Stimulated activated CD4-positive, alpha-beta T cell treated with anti-CD3 and anti-CD28 coated beads, Interleukin-15, amount 100 ng/mL, for 1 hour (primary cell): ENCODE measurements around the gene CD79B.
A peak's percentile ranks its signal among the peaks of the same experiment; 100 is the strongest.

Source experiments
- DNase-seq, 2 donors: peaks; one replicate each; pipeline ENCODE4 v3.0.0-alpha.2; 2020; ENCODE audit warnings: low read depth in 1 of 2, low spot score in 1 of 2

Gene CD79B

DNA sequence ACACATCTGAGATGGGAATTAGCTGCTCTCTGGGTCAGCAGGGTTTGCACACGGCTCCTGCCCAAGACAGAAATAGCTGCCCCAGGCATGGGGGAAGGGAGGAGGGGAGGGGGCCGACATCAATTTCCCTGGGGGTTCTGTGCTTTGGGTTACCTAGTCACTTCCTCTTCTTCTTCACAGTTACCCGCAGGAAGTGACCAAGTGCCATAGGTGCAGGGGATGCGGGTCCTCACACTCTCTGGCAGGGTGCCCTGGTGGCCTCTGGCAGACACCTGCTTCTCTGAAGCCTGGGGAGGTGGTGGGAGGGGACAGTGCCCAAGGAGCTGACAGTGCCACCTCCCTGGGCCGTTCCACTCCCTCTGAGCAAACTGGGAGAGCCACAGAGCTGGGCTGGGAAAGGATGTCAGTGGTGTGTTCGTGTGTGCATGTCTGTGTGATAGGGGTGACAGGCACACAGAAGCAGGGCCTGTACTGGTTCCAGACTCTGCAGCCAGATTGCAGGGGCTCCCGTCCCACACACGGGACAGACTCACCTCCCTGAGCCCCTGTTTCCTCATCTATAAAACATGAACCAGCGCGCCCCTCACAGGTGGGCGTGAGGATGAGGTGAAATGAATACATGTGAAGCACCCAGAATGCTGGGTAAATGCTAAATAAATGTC lies 22.4 kb upstream of the CD79B start:
- no peak for DNase-seq

DNA sequence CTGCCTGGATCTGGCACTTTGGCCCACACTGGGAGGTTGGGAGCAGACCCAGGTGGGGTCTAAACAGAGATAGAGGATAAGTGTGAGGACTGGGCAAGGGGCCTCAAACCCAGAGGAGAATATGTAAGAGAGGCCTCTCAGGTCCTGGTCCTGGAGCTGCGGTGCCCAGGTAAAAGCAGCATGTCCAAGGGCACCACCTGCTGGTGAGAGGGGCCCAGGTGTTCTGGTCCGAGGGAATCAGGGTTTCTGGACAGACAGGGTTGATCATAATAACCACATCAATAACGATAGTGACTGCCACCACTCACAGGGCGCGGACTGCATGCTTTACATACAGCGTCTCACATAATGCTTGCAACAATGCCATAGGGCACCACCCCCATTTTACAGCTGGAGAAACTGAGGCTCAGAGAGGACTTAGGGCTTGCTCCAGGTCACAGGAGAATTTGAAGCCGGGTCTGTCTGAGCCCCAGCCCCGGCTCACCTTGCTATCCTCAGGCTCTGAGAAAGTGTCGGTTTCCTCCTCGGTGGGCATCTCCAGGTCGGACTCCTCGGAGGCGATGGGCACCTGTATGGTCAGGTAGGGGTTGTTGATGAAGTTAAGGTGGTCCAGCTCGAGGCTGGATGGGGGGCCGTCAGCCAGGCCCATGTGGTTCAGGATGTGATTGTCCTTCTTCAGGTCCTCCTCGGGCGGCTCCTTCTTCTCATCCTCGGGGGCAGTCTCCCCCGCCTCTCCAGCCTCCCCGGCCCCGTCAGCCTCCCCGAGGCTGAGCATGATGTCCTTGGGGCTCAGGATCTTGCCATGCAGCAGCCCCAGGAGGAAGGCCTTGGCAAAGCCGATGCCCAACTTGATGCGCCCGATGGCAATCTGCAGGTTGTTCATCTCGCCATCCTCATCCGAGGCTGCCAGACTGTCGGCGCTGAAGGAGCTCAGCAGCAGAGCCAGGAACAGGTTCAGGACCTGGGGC lies 19.1 kb upstream of the CD79B start:
- no peak for DNase-seq

DNA sequence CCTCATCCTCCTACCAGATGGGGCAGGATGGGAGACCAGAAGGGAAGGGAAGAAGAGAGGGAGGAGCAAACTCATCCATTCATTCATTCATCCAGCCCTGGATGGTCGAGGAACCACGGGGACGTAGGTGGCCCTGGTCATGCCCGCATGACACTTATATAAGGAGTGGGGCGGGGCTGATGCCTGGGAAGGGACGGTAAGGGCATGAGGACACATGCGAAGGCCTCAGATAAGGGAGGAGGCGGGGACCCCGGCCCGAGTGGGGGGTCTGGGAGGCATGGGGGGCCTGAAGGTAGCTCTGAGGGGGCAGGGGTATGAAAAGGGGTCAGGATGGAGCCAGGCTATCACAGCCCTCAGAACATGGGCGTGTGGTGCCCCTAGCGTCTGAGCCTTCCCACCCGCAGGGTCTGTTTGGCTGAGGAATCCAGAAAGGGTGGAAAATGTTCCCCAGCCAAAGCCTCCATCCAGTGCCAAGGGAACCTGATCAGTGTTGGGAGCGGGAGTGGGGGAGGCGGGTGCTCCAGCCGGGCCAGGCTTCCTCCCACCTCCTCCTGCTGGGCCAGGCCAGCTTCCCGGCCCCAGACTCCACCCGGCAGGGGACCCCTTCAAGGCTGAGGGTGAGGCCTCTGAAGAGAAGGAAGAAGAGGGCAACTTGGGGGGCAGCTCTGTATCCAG lies 17.6 kb upstream of the CD79B start:
- no peak for DNase-seq

DNA sequence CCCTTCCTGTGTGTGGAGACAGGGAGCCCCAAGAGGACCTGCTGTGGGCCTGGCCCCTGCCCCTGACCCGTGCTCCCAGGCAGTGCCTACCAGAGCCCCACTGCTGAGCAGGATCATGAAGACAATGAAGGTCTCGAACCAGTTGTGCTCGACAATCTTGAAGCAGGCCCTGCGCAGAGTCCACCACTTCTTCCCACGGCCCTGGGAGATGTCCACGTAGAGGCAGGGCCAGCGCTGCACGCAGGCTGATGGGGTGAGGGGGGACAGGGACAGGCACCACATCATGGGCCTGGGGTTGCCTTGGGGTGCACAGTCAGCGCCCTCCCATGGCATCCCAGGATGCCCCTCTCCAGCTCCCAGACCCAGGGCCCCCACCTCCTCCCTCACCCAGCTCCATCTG lies 16.4 kb upstream of the CD79B start:
- DNase-seq = no peak

DNA sequence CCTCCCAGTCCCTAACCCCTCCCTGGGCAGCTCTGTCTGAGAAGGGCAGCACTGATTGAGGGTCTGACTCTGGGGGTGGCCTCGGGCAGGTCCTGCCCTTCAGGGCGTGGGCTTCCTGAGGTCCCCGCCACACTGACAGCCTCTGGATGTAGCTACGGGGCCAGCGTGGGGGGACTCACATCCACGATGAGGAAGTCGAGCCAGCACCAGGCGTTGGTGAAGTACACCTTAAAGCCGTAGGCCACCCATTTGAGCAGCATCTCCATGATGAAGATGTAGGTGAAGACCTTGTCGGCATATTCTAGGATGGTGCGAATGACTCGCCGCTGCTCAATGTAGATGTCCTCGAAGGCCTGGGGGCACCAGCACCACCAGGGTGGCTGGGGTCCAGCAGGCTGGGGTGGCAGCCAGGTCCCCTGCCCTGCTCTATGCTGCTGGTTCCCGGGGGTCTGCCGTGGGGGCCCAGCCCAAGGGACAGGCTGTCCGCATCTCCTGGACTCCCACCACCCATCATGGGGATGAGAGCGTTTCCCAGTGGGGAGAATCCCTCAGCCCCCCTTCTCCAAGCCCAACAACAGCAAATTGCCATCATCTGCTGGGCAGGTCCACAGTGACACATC lies 15.7 kb upstream of the CD79B start:
- DNase-seq = no peak

DNA sequence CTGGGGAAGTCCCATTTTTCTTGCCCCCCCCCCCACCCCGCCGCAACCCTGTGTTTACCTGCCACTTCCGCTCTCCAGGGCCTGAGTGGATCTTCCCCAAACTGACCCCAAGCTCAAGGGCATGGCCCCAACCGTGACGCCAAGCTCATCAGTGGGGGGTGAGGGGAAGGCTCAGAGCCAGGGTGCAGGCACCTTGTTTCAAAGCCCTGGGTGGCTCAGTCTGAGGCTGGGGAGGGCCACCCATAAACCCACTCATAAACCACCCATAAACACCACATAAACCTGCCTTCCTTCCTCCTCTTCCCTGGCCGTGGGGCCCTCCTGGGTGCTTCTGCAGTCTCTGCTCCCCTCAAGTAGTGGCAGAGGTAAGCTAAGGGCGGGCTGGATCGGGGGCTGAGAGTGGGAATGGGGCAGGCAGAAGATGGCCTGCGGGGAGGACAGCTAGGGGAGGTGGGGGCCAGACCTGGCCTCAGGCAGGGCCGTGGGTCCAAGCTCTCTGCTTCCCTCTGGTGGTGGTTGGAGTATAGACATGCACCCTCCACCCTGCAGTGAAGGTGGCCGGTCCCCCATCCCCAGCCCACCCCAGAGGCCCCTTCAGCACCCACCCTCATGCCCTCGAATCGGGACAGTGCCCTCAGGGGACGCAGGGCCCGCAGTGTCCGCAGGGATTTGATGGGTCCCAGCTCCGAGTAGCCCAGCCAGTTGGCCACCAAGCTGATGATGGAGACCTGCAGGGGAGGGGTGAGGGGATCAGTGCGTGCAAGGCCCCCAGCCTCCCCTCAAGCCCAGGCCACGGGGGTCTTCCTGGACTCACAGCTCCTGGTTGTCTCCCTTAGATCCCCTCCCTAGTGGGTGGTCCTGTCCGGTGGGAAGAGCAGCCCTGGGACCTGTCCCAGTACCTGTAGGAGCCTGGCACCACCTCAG lies 14.6 kb upstream of the CD79B start:
- peak; percentile 18 to 25 for DNase-seq

DNA sequence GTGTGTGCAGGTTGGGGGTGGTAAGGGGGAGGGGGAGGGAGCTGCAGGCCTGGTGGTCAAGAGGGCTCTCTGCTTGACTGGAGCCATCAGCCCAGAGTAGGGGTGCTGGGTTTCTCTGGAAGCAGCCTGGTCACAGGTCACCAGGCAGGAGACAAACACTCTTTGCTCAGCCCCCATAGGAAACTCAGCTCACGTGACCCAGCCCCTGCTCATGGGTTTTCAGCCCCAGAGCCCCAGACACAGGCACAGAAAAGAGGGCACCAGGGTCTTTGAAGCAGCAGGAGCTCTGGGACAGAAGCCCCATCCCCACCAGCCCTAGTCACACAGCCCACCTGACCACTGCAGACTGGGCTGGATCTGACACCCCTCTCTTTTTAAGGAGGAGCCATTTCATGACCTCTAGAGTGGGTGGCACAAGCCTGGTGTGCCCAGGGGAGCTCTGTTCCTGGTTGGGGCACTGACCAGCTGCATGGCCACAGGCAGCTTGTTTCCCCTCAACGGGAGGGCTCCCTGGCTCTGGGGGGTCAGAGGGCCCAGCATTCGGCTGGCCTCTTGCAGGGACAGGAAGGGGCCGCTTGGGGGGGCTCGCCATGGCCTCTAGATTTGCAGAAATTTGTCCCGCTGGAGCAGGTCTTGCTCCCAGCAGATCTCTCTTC lies 13.8 kb upstream of the CD79B start:
- DNase-seq = no peak

DNA sequence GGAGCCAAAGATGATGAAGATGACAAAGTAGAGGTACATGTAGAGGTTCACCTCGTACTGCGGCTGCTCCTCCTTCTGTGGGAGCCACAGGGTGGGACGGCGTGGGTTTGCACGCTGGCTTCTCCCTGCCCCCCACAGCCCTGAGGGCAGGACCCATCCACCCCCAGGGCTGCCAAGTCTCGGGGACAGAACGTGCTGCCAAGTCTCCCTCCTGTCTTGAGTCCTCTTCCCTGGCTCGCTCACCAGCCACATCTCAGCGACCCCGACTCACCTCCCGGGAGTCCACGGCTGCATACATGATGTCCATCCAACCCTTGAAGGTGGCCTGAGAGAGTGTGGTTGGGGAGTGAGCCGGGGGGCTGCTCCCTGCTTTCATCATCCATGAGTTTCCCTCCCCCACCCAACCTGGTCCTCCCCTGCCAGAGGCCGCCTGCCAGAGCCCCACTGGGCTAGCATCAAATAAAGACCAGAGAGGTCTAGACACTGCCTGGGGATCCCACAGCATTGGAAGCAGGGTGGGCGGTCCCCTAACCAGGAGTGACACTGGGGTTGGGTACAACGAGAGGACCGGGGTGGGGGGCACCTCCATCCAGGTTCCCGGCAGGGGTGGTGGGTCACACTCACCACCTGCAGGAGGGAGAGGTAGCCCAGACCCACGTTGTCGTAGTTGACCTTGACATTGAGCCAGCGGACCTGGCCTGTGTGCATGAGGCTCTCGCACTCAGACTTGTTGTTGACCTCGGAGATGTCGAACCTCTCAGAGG lies 12.8 kb upstream of the CD79B start:
- no peak for DNase-seq

DNA sequence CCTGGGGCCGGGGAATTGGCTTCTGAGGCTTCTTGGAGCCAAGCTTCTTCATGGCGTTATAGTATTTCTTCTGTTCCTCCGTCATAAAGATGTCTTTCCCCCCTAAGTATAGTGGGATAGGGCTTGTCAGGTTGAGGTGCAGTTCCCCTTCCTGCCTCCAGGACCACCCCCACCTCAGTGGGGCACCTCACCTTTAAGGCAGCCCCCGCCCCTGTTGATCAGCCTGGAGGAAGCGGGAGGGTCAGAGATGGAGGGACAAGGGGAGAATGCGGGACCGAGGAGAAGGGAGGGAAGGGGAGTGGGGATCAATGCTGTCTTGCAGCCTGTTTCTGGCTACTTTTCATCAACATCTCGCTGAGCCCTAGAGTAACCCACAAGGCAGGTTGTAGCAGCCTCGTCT lies 11.6 kb upstream of the CD79B start:
- no peak for DNase-seq

DNA sequence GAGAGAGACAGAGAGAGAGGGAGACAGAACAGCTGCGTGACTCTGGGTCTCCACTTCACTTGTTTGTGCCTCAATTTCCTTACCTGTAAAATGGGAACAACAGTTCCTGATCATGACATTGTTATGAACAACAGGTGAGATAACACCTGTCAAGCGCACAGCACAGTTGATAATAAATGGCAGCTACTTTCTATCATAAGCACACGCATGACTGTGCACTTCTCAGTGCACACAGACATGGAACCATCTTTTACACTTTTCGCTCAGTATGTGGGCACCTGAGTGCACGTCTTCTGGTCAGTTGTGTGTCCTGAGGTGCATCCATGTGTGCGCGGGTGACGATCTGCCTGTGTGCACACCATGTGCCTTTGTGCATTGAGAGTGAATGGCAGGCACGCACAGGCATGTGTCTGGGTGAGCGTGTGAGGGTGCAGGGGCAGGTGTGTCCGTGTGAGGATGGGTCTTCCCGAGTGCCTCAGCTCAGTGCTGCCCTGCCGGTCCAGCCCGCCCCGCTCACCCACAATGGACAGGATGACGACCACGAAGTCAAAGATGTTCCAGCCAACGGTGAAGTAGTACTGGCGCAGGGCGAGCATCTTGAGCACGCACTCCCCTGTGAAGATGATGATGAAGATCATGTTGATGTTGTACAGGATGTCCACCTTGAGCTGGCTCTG lies 10.3 kb upstream of the CD79B start:
- no peak for DNase-seq

DNA sequence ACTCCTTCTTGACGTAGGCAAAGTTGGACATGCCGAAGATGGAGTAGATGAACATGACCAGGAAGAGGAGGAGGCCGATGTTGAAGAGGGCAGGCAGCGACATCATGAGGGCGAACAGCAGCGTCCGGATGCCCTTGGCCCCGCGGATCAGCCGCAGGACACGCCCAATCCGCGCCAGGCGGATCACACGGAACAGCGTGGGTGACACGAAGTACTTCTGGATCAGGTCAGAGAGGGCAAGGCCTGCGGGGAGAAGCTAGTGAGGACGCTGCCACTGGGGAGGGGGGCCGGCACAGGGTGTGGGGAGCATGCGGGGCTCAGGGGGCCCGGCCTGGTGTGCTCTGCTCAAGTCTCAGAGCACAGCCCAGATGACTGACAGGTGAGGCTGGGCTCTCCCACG lies 9.6 kb upstream of the CD79B start:
- DNase-seq = no peak

DNA sequence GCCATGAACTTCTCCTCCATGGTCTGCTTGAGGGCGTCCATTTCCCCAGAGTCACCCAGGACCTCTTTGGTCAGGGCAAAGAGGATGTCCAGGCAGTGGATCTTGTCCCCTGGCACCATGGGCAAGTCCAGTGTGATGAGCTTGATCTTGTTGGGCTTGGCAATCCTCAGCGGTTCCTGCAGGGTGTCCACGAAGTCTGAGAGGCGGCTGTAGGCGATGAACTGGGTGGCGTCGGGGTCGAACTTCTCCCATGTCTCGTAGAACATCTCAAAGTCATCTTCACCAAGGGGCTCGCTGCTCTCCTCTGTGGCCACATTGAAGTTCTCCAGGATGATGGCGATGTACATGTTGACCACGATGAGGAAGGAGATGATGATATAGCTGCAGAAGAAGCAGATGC lies 9.0 kb upstream of the CD79B start:
- no peak for DNase-seq

DNA sequence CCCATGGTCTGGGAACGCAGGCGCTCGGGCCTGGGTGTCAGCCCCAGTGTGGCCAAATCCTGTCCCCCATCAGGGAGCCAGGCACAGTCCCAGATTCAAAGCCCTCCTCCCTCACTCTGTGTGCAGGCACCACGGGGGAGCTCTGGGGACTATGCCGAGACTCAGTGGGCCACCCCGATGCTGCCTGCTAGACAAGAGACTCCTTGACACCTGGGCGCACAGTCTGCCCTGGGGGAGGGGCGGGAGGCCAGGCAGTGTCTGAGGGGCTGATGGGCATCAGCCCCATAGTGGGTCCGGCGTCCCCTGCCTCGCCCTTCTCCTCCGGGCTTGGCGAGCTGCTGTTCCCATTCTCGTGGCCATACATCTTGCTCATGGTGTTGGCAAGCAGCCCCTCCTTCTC lies 8.5 kb upstream of the CD79B start:
- no peak for DNase-seq

DNA sequence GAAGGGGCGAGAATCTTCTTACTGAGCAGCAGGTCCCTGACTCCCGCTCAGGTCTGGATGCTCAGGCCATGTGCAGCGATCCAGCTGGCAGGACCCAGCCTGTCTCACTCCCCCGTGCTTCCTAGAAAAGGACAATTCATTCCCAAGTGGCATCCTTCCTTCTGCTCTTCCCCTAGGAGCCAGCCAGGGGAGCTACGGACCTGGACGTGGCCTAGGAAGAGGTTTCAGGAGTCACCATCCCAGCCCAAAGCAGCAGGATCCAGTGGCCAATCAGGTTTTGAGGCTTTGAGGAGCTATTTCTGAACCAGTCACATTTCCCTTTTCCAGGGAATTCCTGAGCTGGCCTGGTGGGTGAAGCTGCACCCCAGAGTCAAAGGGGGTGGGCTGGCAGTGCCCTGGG lies 7.8 kb upstream of the CD79B start:
- no peak for DNase-seq

DNA sequence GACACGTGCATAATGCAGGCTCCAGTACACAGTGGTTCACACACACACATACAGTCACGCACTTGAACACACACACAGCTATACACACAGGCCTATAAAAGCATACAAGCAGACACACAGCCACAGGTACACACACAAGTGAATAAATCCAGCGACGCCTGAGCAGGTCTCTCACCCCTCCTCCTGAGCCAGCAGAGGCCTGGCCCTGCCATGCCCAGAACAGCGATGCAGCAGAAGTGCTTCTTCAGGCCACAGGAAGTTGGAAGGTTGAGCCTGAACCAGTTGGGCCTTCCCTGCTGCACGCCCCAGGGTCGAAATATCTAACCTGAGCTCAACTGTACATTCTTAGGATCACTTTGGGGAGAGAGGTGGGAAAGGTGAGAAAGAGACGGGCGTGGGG lies 7.3 kb upstream of the CD79B start:
- DNase-seq = no peak

DNA sequence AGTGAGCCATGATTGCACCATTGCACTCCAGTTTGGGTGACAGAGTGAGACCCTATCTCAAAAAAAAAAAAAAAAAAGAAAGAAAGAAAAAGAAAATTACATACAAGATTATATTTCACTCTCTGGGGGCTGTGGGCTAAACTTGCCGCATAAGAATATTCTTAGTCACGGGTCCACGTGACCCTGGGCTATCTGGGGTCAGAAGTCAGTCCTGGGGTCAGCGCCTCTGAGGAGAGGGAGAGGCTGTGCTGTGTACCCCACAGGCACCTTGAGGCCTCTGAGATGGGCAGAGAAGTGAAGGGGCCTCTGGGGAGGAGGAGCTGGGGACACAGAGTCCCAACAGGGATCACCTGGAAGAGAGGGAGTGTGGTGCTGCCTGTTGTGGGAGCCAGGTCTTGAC lies 5.8 kb upstream of the CD79B start:
- DNase-seq = no peak

DNA sequence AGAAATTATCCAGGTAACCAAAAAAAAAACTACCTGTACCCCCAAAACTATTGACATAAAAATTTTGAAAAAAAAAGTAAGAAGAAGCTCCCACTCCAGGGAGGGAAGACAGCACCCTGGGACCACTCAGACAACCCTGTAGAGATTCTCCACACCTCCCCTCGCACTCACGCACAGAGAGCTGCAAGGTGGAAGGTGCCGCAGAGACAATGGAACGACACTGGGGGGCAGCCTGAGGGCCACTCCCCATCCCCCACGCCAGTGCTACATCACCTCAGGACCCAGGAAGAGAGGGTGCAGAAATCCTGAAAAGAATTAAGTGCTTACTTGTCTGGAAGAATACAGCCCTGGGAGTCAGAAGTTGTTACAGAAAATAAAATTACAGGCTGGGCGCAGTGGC lies 5.2 kb upstream of the CD79B start:
- no peak for DNase-seq

DNA sequence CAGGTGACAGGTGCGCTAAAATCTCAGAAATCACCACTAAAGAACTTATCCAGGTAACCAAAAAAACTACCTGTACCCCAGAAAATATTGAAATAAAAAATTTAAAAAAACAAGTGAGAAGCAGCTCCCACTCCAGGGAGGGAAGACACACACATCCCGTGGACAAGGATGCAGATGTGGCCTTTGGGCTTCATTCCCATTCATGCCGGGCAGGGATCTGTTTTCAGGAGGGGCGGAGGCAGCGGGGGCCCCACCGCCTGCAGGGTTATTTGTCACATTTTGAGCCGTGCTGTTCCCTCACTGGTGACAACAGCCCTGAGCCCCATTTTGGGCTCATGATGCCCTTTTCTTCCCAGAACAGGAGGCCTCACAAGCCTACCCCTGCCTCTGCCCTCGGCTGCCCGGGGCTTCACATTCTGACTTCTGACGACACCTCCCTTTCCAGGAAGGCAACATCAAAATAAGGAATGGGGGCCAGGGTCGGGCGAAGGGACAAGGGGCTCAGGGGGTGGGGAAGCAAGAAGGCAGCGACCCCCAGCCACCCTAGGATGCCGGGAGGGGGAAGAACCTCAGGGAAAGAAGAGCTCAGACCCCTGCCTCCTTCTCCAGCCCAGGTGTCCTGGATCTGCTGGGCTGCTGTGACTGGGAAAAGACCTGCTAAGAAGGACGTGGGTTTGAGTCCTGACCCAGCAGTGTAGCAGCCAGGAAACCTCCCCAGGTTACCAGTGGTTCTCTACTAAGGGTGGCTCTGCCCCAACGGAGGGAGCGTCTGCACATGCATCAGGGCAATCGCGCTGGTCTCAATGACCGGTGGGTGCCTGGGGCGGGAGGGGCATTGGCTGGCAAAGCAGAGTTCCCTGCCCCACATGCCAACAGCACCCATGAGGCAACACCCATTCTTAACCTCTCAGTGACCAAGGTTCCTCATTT lies 2.3 kb upstream of the CD79B start:
- no peak for DNase-seq
